Parathyroid adenoma (tissue), 2 donors: ENCODE results near the gene ZFHX2.

ENCODE experiments used
- H2AFZ ChIP-seq: fragments of 300-600 bp; sonication (generic); one replicate; pipeline ENCODE4 v1.7.0; 2017; ENCODE audit warnings: antibody characterized with exemption, mild to moderate bottlenecking
- H3K27ac ChIP-seq: fragments of 300-600 bp; sonication (generic); one replicate; pipeline ENCODE4 v1.7.0; 2017
- H3K27me3 ChIP-seq: fragments of 300-600 bp; sonication (generic); one replicate; pipeline ENCODE4 v1.7.0; 2017; ENCODE audit warnings: low read length; ENCODE audit not compliant: control insufficient read depth, insufficient read depth
- H3K36me3 ChIP-seq: fragments of 300-600 bp; sonication (generic); one replicate; pipeline ENCODE4 v1.7.0; 2017; ENCODE audit warnings: low read length; ENCODE audit not compliant: control insufficient read depth, insufficient read depth
- H3K4me1 ChIP-seq: fragments of 300-600 bp; sonication (generic); one replicate; pipeline ENCODE4 v1.7.0; 2017; ENCODE audit warnings: control low read depth
- H3K4me2 ChIP-seq: fragments of 300-600 bp; sonication (generic); one replicate; pipeline ENCODE4 v1.7.0; 2017; ENCODE audit warnings: low read length
- H3K4me3 ChIP-seq: fragments of 300-600 bp; sonication (generic); one replicate; pipeline ENCODE4 v1.7.0; 2017; ENCODE audit warnings: low read depth, low read length
- H3K79me2 ChIP-seq: fragments of 300-600 bp; sonication (generic); one replicate; pipeline ENCODE4 v1.7.0; 2017; ENCODE audit warnings: control low read depth
- H3K9ac ChIP-seq: fragments of 300-600 bp; sonication (generic); one replicate; pipeline ENCODE4 v1.7.0; 2017; ENCODE audit warnings: mild to moderate bottlenecking
- H3K9me3 ChIP-seq: fragments of 300-600 bp; sonication (generic); one replicate; pipeline ENCODE4 v1.7.0; 2017; ENCODE audit warnings: low read length; ENCODE audit not compliant: control insufficient read depth
- CTCF ChIP-seq: fragments of 300-600 bp; sonication (generic); IDR thresholded peaks from one replicate; pipeline ENCODE4 v1.7.0; 2017; ENCODE audit warnings: antibody characterized with exemption, mild to moderate bottlenecking
- donor health status: primary hyperparathyroidism.

The ZFHX2 gene

GRCh38 chr14:23529016-23529415 lies 22.5 kb downstream of the ZFHX2 start:
- no peak for TF ChIP-seq CTCF
- Histone ChIP-seq H3K27ac (peak overlapping the region; percentile 89), H3K27me3 (no peaks in the 10 kb centered on the region), H3K79me2 (peaks cover 15% of the 10 kb centered on the region), H3K9ac (no peak overlapping the region), H3K4me2 (peak overlapping the region; percentile 67), H3K4me3 (no peak overlapping the region), H3K9me3 (no peaks in the 10 kb centered on the region), H3K4me1 (peaks cover 48% of the 10 kb centered on the region), H2AFZ (peak overlapping the region; percentile 17), H3K36me3 (no peaks in the 10 kb centered on the region)

GRCh38 chr14:23528555-23528954 lies 23.0 kb downstream of the ZFHX2 start:
- H3K4me2 ChIP-seq: no peak overlapping the region
- H3K79me2 ChIP-seq: peaks cover 12% of the 10 kb centered on the region
- peak overlapping the region; percentile 17 for H2AFZ ChIP-seq
- H3K9me3 ChIP-seq: no peaks in the 10 kb centered on the region
- TF ChIP-seq CTCF: peak; percentile 58
- H3K4me1 ChIP-seq: peaks cover 48% of the 10 kb centered on the region
- H3K27ac ChIP-seq: peak overlapping the region; percentile 89
- H3K9ac ChIP-seq: no peak overlapping the region
- no peaks in the 10 kb centered on the region for H3K27me3 ChIP-seq
- H3K36me3 ChIP-seq: no peaks in the 10 kb centered on the region
- no peak overlapping the region for H3K4me3 ChIP-seq

GRCh38 chr14:23525611-23526010 lies 26.0 kb downstream of the ZFHX2 start:
- Histone ChIP-seq H3K79me2 (no peaks in the 10 kb centered on the region), H3K9me3 (no peaks in the 10 kb centered on the region), H3K36me3 (no peaks in the 10 kb centered on the region), H2AFZ (no peak overlapping the region), H3K4me2 (no peak overlapping the region), H3K4me3 (no peak overlapping the region), H3K4me1 (peaks cover 33% of the 10 kb centered on the region), H3K9ac (no peak overlapping the region), H3K27ac (no peak overlapping the region), H3K27me3 (no peaks in the 10 kb centered on the region)
- TF ChIP-seq CTCF: no peak

- H3K4me2 ChIP-seq: no peak overlapping the region
- no peaks in the 10 kb centered on the region for H3K36me3 ChIP-seq
- no peaks in the 10 kb centered on the region for H3K27me3 ChIP-seq
- H2AFZ ChIP-seq: no peak overlapping the region
- H3K4me3 ChIP-seq: no peak overlapping the region
- H3K9ac ChIP-seq: no peak overlapping the region
- TF ChIP-seq CTCF: no peak
- no peaks in the 10 kb centered on the region for H3K9me3 ChIP-seq
- no peaks in the 10 kb centered on the region for H3K79me2 ChIP-seq
- H3K4me1 ChIP-seq: peaks cover 26% of the 10 kb centered on the region
- H3K27ac ChIP-seq: no peak overlapping the region
Measured at GRCh38 chr14:23524954-23525353, 26.6 kb downstream of the ZFHX2 start.

GRCh38 chr14:23523229-23524016 lies 28.1 kb downstream of the ZFHX2 start:
- no peak for TF ChIP-seq CTCF
- no peak overlapping the region for H2AFZ ChIP-seq

More at GRCh38 chr14:23523229-23524016, 28.1 kb downstream of the ZFHX2 start:
- Histone ChIP-seq H3K79me2 (no peaks in the 10 kb centered on the region), H3K27me3 (no peaks in the 10 kb centered on the region), H3K9ac (no peak overlapping the region), H3K27ac (no peak overlapping the region), H3K9me3 (no peaks in the 10 kb centered on the region), H3K36me3 (no peaks in the 10 kb centered on the region), H3K4me3 (no peak overlapping the region), H3K4me2 (no peak overlapping the region), H3K4me1 (peaks cover 18% of the 10 kb centered on the region)
